Measurements from ENCODE around the gene LYPD3. TPM values are rescaled to one million over a fixed set of nuclear protein-coding genes. Genes with fewer than 3 reads are reported as not detected.
"Not testable (repeated sequence)": the region's sequence is repeated elsewhere in the genome, so short reads cannot be mapped to it uniquely, and the experiment has no call there.

Gene LYPD3
- total RNA-seq (1 to 10 TPM in 1 of 2 donors, under 1 TPM in 1; 0.71 to 1.2 TPM), polyA plus RNA-seq (ENCODE audit: insufficient read depth, low read depth, low replicate concordance) (1.3 TPM)
- long read RNA-seq, donor 1: 0 reads
- long read RNA-seq, donor 2: 0 reads

GRCh38 chr19:43465468-43466120 lies at the start of gene LYPD3:
LYPD3 (minus strand) TSS chr19:43465608; CDS start chr19:43465571, 37 bp downstream.
- intact Hi-C loops (cut with DNase I; ENCODE audit: low total_unique reads): no loop called here
- no peak for DNase-seq
- H3K27me3 ChIP-seq: no peaks in the 10 kb centered on the region
- H3K4me1 ChIP-seq: peaks cover 2% of the 10 kb centered on the region
- 33 to 36% methylated on average over 9 to 19 of the region's 24 CpGs for WGBS, 2 donors
- peak within 1 kb of the TSS in 1 of 2 donors; percentile 76 for H3K4me3 ChIP-seq
- no peaks in the 10 kb centered on the region for H3K36me3 ChIP-seq (ENCODE audit: low read depth, missing control alignments)
- H3K27ac ChIP-seq: no peak within 1 kb of the TSS
- H3K9me3 ChIP-seq: no peaks in the 10 kb centered on the region
- TF ChIP-seq POLR2A (IDR thresholded peaks at IDR 0.05): no peak
- TF ChIP-seq CTCF (IDR thresholded peaks at IDR 0.05): no peak

GRCh38 chr19:43512399-43512798 lies 47.0 kb upstream of the LYPD3 start:
- H3K27ac ChIP-seq; H3K4me3 ChIP-seq; intact Hi-C loops (cut with DNase I; ENCODE audit: low total_unique reads); DNase-seq; H3K27me3 ChIP-seq; H3K36me3 ChIP-seq (ENCODE audit: low read depth, missing control alignments); H3K4me1 ChIP-seq; H3K9me3 ChIP-seq: not testable (repeated sequence)

- no peaks in the 10 kb centered on the region for H3K4me1 ChIP-seq
- no peaks in the 10 kb centered on the region for H3K27me3 ChIP-seq
- H3K9me3 ChIP-seq: no peaks in the 10 kb centered on the region
- H3K4me3 ChIP-seq: no peak overlapping the region
- TF ChIP-seq POLR2A (IDR thresholded peaks at IDR 0.05) (no peak), CTCF (IDR thresholded peaks at IDR 0.05) (no peak)
- intact Hi-C loops (cut with DNase I; ENCODE audit: low total_unique reads): no loop called here
- no peak for DNase-seq
- H3K36me3 ChIP-seq (ENCODE audit: low read depth, missing control alignments): no peaks in the 10 kb centered on the region
- H3K27ac ChIP-seq: no peak overlapping the region
- 95 to 97% methylated on average over 5 of the region's 5 CpGs for WGBS, 2 donors
Observed at GRCh38 chr19:43511324-43511723, 45.9 kb upstream of the LYPD3 start.

- DNase-seq: no peak
- TF ChIP-seq POLR2A (IDR thresholded peaks at IDR 0.05) (no peak), CTCF (IDR thresholded peaks at IDR 0.05) (no peak)
- intact Hi-C loops (cut with DNase I; ENCODE audit: low total_unique reads): no loop called here
- no peaks in the 10 kb centered on the region for H3K27me3 ChIP-seq
- no peak overlapping the region for H3K27ac ChIP-seq
- no peaks in the 10 kb centered on the region for H3K9me3 ChIP-seq
- H3K36me3 ChIP-seq (ENCODE audit: low read depth, missing control alignments): no peaks in the 10 kb centered on the region
- H3K4me3 ChIP-seq: no peak overlapping the region
- WGBS, 2 donors: 96 to 97% methylated on average over 9 of the region's 9 CpGs
- H3K4me1 ChIP-seq: no peaks in the 10 kb centered on the region
Observed at GRCh38 chr19:43510713-43511112, 45.3 kb upstream of the LYPD3 start.

GRCh38 chr19:43507880-43508279 lies 42.5 kb upstream of the LYPD3 start:
- Histone ChIP-seq H3K27me3 (no peaks in the 10 kb centered on the region), H3K4me1 (peaks cover 9% of the 10 kb centered on the region), H3K9me3 (no peaks in the 10 kb centered on the region), H3K27ac (no peak overlapping the region), H3K4me3 (no peak overlapping the region), H3K36me3 (ENCODE audit: low read depth, missing control alignments) (no peaks in the 10 kb centered on the region)
- 65 to 73% methylated on average over 2 of the region's 2 CpGs for WGBS, 2 donors
- TF ChIP-seq CTCF (IDR thresholded peaks at IDR 0.05) (no peak), POLR2A (IDR thresholded peaks at IDR 0.05) (no peak)
- intact Hi-C loops (cut with DNase I; ENCODE audit: low total_unique reads): no loop called here
- no peak for DNase-seq
